ENCODE data around the gene TRAK1. TPM values are rescaled to one million over a fixed set of nuclear protein-coding genes. Genes with fewer than 3 reads are reported as not detected.

The TRAK1 gene
- total RNA-seq, 1 experiment from 2014 or later = 41.0 TPM

DNA sequence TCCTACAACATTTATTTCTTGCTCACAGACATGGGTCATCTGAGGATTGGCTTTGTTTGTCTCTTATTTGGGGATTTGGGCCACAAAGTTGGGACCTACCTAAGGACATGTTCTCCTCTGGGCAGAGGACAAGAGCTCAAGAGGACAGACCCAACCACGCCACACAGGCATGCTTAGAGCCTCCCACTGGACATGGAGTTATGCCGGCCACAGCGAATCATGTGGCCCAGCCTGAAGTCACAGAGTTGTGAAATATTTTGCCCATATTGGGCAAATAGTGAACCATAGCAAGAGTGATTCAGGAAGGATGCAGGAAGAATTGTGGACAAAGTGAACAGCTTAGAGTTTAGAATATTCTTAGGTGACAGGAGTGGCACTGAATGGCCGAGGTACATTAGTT is 9.9 kb downstream of the TRAK1 start:
- peaks cover 35% of the 10 kb centered on the region for H3K4me1 Mint-ChIP-seq
- POLR2A ChIA-PET = interaction anchor here (0.6 kb wide), 1 partner anchor 174 kb away, joined by 3 read pairs; no protein-coding TSS in a partner anchor
- H3K4me3 Mint-ChIP-seq = no peak overlapping the region
- H3K27ac Mint-ChIP-seq = peak overlapping the region; percentile 26; the same call in 1 of the 2 replicates
- H3K27me3 Mint-ChIP-seq (ENCODE audit: low read depth) = no peaks in the 10 kb centered on the region
- H3K9me3 Mint-ChIP-seq = peaks cover 11% of the 10 kb centered on the region
- no peak for ATAC-seq
- peaks cover 20% of the 10 kb centered on the region for H3K36me3 Mint-ChIP-seq
- DNase-seq (ENCODE audit: low spot score) = no peak
- CTCF ChIA-PET = interaction anchor here (4.6 kb wide), 1 partner anchor 103 kb away, joined by 46 read pairs; no protein-coding TSS in a partner anchor
- TF ChIP-seq MYBL2 (CRISPR knock-in tag; IDR thresholded peaks at IDR 0.05) (no peak), CREM (CRISPR knock-in tag; IDR thresholded peaks at IDR 0.05) (no peak), EMX1 (CRISPR knock-in tag; IDR thresholded peaks at IDR 0.05) (no peak), OVOL2 (CRISPR knock-in tag; IDR thresholded peaks at IDR 0.05; ENCODE audit: borderline replicate concordance) (no peak), JAZF1 (CRISPR knock-in tag; IDR thresholded peaks at IDR 0.05) (no peak)
- TF ChIP-seq, protein P1, sequence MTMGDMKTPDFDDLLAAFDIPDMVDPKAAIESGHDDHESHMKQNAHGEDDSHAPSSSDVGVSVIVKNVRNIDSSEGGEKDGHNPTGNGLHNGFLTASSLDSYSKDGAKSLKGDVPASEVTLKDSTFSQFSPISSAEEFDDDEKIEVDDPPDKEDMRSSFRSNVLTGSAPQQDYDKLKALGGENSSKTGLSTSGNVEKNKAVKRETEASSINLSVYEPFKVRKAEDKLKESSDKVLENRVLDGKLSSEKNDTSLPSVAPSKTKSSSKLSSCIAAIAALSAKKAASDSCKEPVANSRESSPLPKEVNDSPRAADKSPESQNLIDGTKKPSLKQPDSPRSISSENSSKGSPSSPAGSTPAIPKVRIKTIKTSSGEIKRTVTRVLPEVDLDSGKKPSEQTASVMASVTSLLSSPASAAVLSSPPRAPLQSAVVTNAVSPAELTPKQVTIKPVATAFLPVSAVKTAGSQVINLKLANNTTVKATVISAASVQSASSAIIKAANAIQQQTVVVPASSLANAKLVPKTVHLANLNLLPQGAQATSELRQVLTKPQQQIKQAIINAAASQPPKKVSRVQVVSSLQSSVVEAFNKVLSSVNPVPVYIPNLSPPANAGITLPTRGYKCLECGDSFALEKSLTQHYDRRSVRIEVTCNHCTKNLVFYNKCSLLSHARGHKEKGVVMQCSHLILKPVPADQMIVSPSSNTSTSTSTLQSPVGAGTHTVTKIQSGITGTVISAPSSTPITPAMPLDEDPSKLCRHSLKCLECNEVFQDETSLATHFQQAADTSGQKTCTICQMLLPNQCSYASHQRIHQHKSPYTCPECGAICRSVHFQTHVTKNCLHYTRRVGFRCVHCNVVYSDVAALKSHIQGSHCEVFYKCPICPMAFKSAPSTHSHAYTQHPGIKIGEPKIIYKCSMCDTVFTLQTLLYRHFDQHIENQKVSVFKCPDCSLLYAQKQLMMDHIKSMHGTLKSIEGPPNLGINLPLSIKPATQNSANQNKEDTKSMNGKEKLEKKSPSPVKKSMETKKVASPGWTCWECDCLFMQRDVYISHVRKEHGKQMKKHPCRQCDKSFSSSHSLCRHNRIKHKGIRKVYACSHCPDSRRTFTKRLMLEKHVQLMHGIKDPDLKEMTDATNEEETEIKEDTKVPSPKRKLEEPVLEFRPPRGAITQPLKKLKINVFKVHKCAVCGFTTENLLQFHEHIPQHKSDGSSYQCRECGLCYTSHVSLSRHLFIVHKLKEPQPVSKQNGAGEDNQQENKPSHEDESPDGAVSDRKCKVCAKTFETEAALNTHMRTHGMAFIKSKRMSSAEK (CRISPR knock-in tag; IDR thresholded peaks at IDR 0.05; ENCODE audit: borderline replicate concordance) = no peak
- TF ChIP-seq, protein P2, sequence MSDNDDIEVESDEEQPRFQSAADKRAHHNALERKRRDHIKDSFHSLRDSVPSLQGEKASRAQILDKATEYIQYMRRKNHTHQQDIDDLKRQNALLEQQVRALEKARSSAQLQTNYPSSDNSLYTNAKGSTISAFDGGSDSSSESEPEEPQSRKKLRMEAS (CRISPR knock-in tag; IDR thresholded peaks at IDR 0.05) = no peak
- TF ChIP-seq, protein P3, sequence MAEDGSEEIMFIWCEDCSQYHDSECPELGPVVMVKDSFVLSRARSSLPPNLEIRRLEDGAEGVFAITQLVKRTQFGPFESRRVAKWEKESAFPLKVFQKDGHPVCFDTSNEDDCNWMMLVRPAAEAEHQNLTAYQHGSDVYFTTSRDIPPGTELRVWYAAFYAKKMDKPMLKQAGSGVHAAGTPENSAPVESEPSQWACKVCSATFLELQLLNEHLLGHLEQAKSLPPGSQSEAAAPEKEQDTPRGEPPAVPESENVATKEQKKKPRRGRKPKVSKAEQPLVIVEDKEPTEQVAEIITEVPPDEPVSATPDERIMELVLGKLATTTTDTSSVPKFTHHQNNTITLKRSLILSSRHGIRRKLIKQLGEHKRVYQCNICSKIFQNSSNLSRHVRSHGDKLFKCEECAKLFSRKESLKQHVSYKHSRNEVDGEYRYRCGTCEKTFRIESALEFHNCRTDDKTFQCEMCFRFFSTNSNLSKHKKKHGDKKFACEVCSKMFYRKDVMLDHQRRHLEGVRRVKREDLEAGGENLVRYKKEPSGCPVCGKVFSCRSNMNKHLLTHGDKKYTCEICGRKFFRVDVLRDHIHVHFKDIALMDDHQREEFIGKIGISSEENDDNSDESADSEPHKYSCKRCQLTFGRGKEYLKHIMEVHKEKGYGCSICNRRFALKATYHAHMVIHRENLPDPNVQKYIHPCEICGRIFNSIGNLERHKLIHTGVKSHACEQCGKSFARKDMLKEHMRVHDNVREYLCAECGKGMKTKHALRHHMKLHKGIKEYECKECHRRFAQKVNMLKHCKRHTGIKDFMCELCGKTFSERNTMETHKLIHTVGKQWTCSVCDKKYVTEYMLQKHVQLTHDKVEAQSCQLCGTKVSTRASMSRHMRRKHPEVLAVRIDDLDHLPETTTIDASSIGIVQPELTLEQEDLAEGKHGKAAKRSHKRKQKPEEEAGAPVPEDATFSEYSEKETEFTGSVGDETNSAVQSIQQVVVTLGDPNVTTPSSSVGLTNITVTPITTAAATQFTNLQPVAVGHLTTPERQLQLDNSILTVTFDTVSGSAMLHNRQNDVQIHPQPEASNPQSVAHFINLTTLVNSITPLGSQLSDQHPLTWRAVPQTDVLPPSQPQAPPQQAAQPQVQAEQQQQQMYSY (CRISPR knock-in tag; IDR thresholded peaks at IDR 0.05) = no peak

DNA sequence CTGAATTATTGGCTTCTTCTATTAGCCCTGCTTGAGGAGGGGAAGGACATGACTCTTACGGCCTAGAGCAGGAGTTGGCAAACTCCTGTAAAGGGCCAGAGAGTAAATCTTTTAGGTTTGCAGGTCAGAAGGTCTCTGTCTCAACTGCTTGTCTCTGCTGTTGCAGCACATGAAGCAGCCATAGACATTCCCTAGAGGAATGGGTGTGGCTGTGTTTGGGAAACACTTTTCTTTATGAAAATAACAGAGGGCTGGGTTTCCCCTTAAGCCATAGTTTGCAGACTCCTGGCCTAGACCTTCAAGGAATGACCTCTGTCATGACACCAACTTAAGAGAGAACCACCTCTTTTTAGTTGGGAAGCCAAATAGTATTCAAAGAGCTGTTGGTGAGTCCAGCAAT is 10.3 kb downstream of the TRAK1 start:
- Mint-ChIP-seq H3K36me3 (peaks cover 20% of the 10 kb centered on the region), H3K9me3 (peaks cover 11% of the 10 kb centered on the region), H3K27ac (peak overlapping the region; percentile 26; the same call in 1 of the 2 replicates), H3K4me3 (no peak overlapping the region), H3K27me3 (ENCODE audit: low read depth) (no peaks in the 10 kb centered on the region), H3K4me1 (peaks cover 35% of the 10 kb centered on the region)
- CTCF ChIA-PET = interaction anchor here (4.6 kb wide), 1 partner anchor 104 kb away, joined by 46 read pairs; no protein-coding TSS in a partner anchor
- no peak for ATAC-seq
- POLR2A ChIA-PET = no interaction called here
- DNase-seq (ENCODE audit: low spot score) = no peak
- no peak for TF ChIP-seq OVOL2 (CRISPR knock-in tag; IDR thresholded peaks at IDR 0.05; ENCODE audit: borderline replicate concordance)
- TF ChIP-seq, protein P4, sequence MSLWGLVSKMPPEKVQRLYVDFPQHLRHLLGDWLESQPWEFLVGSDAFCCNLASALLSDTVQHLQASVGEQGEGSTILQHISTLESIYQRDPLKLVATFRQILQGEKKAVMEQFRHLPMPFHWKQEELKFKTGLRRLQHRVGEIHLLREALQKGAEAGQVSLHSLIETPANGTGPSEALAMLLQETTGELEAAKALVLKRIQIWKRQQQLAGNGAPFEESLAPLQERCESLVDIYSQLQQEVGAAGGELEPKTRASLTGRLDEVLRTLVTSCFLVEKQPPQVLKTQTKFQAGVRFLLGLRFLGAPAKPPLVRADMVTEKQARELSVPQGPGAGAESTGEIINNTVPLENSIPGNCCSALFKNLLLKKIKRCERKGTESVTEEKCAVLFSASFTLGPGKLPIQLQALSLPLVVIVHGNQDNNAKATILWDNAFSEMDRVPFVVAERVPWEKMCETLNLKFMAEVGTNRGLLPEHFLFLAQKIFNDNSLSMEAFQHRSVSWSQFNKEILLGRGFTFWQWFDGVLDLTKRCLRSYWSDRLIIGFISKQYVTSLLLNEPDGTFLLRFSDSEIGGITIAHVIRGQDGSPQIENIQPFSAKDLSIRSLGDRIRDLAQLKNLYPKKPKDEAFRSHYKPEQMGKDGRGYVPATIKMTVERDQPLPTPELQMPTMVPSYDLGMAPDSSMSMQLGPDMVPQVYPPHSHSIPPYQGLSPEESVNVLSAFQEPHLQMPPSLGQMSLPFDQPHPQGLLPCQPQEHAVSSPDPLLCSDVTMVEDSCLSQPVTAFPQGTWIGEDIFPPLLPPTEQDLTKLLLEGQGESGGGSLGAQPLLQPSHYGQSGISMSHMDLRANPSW (CRISPR knock-in tag; conservative IDR thresholded peaks at IDR 0.05; ENCODE audit: low read depth) = no peak
- TF ChIP-seq SOX15 (CRISPR knock-in tag; IDR thresholded peaks at IDR 0.05) = no peak
- TF ChIP-seq NFATC4 (CRISPR knock-in tag; IDR thresholded peaks at IDR 0.05) = no peak
- TF ChIP-seq, protein P5, sequence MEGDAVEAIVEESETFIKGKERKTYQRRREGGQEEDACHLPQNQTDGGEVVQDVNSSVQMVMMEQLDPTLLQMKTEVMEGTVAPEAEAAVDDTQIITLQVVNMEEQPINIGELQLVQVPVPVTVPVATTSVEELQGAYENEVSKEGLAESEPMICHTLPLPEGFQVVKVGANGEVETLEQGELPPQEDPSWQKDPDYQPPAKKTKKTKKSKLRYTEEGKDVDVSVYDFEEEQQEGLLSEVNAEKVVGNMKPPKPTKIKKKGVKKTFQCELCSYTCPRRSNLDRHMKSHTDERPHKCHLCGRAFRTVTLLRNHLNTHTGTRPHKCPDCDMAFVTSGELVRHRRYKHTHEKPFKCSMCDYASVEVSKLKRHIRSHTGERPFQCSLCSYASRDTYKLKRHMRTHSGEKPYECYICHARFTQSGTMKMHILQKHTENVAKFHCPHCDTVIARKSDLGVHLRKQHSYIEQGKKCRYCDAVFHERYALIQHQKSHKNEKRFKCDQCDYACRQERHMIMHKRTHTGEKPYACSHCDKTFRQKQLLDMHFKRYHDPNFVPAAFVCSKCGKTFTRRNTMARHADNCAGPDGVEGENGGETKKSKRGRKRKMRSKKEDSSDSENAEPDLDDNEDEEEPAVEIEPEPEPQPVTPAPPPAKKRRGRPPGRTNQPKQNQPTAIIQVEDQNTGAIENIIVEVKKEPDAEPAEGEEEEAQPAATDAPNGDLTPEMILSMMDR (IDR thresholded peaks at IDR 0.05) = no peak
- no peak for TF ChIP-seq TP53 (CRISPR knock-in tag; IDR thresholded peaks at IDR 0.05)
- no peak for TF ChIP-seq GABPB1 (CRISPR knock-in tag; IDR thresholded peaks at IDR 0.05)
- no peak for TF ChIP-seq NFYB (CRISPR knock-in tag; conservative IDR thresholded peaks at IDR 0.05; ENCODE audit: low read depth)
- TF ChIP-seq KAT7 (CRISPR knock-in tag; IDR thresholded peaks at IDR 0.05; ENCODE audit: borderline replicate concordance) = no peak
- no peak for TF ChIP-seq ZNF423 (CRISPR knock-in tag; IDR thresholded peaks at IDR 0.05)
- TF ChIP-seq, protein P2 (CRISPR knock-in tag; IDR thresholded peaks at IDR 0.05) = no peak
- TF ChIP-seq SMAD3 (CRISPR knock-in tag; IDR thresholded peaks at IDR 0.05; ENCODE audit: borderline replicate concordance) = no peak
- TF ChIP-seq CREB1 (CRISPR knock-in tag; IDR thresholded peaks at IDR 0.05) = no peak
- TF ChIP-seq, protein P6, sequence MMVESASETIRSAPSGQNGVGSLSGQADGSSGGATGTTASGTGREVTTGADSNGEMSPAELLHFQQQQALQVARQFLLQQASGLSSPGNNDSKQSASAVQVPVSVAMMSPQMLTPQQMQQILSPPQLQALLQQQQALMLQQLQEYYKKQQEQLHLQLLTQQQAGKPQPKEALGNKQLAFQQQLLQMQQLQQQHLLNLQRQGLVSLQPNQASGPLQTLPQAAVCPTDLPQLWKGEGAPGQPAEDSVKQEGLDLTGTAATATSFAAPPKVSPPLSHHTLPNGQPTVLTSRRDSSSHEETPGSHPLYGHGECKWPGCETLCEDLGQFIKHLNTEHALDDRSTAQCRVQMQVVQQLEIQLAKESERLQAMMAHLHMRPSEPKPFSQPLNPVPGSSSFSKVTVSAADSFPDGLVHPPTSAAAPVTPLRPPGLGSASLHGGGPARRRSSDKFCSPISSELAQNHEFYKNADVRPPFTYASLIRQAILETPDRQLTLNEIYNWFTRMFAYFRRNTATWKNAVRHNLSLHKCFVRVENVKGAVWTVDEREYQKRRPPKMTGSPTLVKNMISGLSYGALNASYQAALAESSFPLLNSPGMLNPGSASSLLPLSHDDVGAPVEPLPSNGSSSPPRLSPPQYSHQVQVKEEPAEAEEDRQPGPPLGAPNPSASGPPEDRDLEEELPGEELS (CRISPR knock-in tag; IDR thresholded peaks at IDR 0.05) = no peak
